ENCODE measurements around the gene SERPINB4.

The SERPINB4 gene

DNA sequence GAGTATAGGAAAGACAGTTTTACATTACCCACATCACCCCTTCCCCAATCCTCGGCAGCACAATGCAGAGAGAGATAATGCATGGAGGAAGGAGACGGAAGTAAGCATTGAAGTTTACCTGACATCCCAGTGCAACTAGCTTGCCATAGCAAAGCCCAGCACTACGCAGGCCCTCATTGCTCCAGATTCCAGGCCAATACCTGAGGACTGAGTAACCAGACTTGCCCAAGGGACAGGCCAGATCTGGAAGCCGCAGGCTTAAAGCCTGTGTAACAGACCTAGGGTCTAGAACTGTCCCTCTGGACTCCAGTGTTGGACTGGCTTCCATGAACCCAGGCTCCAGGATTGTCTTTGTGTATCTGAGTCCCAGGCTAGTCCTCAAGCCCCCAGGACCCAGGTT is 17.6 kb downstream of the SERPINB4 start:
- no peak for DNase-seq

DNA sequence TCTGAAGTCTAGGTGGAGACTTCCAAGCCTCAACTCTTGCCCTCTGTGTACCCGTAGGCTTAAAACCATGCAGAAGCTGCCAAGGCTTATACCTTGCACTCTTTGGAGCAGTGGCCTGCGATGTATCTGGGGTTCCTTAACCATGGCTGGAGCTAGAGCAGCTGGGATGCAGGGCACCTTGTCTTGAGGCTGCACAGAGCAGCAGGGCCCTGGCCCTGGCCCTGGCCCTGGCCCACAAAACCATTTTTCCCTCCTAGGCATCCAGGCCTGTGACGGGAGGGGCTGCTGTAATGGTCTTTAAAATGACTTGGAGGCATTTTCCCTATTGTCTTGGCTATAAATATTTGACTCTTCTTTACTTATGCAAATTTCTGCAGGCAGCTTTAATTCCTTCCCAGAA is 19.2 kb downstream of the SERPINB4 start:
- no peak for DNase-seq

DNA sequence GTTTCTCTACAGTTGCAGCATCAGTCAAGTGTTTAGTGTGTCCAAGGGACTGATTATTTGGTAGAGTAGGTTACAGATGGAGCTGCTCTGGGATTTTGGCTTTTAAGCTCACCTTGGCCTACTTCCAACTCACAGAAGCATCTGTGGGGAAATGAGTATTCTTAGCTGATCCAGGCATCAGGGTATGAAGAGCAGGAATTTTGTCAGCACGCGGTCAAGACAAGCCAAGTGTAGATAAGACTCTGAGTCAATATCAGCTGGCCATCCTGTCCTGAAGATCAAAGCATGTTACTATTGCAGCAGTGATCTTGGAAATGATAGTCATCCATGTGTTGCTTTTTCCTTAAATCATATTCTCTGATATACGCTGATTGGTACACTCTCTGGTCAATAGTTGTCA is 24.4 kb downstream of the SERPINB4 start:
- DNase-seq = no peak

DNA sequence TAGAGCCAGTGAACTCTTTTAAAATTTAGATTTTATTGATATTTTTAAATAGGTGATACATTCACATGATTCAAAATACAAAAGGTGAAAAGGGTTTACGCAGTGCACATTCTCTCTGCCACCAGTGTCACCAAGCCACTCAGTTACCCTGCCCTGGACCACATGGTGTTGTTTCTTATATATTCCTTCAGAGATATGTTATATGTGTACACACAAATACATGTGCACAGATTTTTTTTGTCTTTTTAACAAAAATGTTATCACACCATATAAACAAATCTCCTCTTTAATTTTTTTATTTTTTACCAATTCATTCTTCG is 26.2 kb downstream of the SERPINB4 start:
- no peak for DNase-seq

DNA sequence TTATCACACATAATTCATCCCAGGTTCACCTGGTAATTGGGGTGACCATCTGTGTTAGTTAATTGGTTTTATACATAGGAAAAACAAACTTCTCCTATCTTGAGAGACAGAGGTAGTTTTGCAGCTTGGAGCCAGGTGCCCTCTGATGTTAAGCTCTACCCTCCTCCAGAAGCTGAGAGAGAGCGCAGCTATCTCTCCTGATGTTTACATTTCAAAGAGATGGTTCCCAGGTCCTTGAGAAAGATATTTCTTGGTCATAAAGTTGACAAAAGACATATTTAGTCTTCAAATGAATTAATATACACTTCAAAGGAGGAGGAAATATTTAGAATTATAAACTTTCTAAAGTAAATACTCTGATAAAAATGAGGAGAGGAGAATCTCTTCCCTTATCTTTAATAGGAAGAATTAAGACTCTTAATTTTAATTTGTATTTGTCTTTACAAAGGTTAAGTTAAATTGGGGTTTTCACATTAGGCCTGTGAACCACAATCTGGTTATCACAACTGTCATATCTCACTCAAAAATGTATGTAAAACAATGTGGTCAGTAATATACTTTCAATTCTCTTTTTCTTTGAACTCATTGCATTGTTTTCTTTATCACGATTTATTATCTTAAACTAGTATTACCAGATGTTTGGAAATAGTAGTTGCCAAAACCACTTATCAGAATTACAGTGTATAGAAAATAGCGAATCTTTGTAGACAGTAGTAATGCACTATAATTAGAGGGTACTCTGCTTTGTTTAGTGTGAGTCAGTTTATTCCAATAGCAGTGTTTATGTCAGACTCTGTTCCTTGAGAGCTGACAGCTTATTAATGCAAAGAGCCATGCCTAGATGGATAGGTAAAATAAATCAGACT is 26.8 kb downstream of the SERPINB4 start:
- no peak for DNase-seq

DNA sequence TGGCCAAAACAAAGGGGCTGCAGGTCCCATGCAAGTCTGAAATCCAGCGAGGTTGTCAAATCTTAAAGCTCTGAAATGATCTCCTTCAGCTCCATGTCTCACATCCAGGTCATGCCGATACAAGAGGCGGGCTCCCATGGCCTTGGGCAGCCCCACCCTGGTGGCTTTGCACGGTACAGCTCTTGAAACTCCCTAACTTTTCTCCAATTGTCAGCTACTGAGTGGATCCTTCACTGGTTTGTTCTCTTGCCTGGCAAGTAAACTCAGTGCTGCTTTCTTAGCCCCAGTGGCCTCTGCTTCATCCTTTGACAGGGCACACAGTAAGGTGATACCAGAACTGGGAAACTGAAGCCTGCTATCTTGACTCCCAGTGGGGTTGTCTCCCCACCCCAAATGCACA is 30.6 kb downstream of the SERPINB4 start:
- DNase-seq = no peak

DNA sequence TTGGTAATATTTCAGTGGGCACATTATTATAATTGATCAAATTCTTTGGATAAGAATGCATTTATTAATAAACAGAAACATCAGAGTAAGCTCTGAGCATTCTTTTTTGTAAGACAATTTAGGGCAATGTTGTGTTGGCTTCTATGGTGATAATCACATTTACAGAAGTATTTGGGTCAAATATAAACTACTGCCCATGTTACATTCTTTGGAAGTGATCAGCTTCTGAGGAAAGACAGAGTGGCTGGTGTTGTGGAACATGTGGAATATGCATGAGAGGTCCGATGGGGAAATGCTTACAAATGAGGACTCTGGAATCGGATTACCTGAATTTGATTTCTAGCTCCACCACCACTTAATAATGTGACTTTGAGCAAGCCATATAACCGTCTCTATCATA is 37.5 kb downstream of the SERPINB4 start:
- no peak for DNase-seq

DNA sequence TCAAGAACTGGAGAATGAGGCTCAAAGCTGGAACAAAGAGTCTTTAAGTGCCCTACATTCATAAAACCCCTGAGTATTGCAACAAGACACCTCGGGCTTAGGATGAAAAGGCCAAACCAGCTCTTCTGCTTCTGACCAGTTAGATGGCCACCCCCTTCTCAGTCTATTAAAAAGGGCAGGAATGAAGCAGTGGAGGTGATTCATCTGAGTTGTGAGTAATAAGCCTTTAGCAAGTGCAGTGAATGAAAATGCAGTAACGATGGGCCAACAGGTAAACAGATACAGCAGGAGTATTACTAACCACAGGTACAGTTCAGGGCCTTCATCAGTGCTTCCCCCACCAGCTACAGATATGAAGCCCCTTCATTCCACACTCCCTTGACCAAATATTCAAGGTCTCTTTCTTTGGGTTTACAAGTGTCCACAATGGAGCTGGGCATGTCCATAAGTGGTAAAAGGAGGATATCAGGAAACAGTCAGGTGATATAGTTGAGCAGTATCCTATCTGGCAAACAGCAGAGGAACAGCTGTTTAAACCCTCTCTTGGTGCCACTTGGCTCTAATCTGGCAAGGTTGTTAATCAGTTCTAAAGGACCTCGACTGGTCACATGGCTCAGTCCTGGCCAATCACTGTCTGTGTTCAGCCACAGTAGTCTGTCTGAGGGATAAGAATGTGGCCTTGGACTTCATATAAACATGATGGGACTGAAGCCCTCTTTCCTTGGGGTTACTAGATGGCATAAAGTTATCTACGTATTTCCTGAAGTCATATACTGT is 39.1 kb downstream of the SERPINB4 start:
- no peak for DNase-seq

DNA sequence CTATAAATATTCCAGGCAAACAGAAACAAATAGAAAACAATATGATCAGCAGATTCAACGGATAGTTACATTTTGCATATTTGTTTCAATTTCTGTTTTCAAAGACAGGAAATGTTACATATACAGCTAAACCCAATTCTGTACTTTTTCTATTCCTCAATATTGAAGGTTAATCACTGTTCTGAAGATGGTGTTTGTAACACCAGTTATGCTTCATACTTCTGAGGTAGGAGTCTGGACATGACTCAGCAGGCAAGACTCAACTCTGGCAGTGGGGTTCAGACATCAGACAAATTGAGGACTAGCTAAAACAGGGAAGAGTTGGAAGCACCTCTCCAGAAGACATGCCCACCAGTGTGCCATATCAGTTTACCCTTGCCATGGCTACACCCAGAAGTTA is 40.3 kb downstream of the SERPINB4 start:
- DNase-seq = no peak

DNA sequence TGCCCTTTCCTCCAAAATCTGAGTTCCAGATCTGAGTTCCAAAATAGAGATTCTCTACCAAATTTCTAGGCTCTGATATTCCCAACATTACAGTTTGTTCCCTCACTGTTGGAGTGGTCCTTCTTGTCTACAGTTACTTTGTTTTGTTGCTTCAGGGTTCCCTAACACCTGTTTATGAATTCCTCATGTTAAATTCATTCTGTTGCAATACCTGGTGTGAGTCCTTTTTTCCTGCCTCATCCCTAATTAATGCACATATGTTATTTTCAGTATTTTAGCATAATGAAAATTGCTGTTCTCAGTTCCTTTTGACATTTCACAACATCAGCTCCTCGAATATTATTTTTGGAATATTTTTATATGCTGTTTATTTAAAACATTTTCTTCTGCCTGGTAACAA is 40.7 kb downstream of the SERPINB4 start:
- no peak for DNase-seq

DNA sequence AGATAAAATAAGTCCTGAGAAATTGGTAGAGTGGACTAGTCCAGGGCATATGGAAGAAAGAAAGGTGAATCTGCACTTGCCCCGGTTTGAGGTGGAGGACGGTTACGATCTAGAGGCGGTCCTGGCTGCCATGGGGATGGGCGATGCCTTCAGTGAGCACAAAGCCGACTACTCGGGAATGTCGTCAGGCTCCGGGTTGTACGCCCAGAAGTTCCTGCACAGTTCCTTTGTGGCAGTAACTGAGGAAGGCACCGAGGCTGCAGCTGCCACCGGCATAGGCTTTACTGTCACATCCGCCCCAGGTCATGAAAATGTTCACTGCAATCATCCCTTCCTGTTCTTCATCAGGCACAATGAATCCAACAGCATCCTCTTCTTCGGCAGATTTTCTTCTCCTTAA is 47.1 kb downstream of the SERPINB4 start:
- DNase-seq = no peak

DNA sequence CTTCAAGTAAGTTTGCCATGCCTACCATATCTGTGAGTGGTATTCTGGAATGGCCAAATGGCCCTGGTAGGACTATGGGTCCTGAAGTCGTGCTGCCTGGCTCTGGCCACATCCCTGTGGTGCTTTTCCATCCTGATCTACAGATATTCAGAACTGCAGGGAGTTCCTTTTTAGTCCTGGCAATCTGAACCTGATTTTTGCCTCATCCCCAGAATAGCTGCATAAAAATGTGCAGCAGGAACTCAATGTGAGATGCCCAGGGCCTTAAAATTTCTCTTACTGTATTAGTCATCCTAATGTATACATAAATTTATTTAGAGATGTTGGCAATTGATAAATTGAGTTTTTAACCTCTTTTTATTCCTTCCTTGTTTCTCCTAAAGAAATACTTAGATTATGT is 51.6 kb downstream of the SERPINB4 start:
- no peak for DNase-seq

DNA sequence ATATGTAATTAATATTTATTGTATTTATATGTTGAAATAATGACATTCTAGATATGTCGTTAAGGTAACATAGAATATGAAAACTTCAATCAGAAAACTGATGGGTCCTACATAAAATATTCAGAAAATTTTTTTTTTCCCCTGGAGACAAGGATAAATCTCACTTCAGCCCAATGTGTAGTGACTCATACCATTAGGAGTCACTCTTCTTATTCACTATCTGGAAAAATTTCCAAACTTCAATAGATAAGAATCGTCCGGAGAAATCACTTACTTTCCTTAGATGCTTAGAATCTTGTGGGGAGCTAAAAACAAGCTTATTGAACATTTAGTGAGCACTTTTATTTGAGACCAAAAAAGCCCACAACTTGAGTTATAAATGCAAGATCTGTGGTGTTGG is 52.3 kb downstream of the SERPINB4 start:
- DNase-seq = no peak

DNA sequence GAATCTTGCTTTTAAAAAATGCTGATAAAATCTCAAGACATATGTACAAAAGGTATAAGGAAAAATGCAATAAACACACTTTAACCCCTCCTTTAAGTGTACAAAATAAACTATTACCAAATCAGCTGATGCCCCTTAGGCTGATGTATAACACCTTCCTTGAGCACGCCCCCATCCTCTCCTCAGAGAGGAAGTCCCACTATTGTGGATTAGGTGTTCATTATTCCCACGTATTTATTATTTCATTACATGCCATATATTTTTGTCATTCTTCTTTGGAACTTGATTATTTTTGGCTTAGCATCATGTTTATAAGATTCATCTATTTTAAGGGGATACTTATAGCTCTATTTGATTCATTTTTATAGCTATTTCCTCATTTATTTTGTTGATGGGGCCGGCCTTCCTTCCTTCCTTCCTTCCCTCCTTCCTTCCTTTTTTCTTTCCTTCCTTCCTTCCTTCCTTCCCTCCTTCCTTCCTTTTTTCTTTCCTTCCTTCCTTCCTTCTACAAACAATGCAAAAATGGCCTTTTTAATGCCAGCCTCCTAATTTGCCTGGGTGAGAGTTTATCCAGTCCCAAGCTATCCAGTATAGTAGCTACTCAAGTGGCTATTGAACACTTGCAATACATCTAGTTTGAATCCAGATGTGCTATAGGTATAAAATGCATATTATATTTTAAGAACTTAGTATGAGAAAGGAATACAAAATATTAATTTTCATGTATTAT is 52.9 kb downstream of the SERPINB4 start:
- no peak for DNase-seq

DNA sequence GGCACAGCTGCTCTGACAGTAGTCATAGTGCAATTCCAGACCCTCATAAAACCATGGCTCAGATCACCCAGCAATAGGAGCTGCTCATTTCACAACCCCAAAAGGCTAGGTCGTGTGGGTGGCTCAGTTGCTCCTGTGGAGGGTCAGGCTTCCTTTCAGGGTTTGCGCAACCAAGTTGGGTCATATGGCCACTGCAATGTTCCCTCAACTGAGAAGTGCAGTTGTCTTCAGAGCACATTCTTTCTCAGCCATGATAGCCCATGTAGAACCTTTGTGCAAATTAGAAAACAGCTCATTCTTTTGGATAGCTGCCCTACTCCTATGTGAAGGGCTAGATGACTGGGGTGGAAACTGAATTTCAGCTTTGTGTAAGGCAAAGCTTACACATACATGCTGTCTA is 53.7 kb downstream of the SERPINB4 start:
- no peak for DNase-seq

DNA sequence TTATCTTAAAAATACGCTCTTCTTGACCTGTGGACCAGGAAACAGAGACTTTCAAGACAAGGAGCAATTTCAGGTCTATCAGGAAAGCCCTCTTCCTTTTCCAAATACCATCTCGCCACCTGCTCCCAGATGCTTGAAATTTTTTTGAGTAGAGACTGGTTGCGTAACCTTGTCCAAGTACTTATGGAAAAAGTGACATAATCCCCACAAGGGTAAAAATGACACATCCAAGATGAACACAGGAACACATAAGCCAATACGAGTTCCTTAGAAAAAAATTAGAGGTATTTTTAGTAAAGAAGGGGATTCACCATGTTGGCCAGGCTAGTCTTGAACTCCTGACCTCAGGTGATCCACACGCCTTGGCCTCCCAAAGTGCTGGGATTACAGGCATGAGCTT is 55.1 kb downstream of the SERPINB4 start:
- DNase-seq = no peak
